Activated CD4-positive, alpha-beta T cell treated with anti-CD3 and anti-CD28 coated beads, Interleukin-2, amount 50 U/mL, for 4 hours (primary cell): ENCODE measurements around the gene MIAT.
"Not testable (repeated sequence)": the region's sequence is repeated elsewhere in the genome, so short reads cannot be mapped to it uniquely, and the experiment has no call there.

ENCODE experiments used
- DNase-seq, 2 experiments: peaks; one replicate each; pipeline ENCODE4 v3.0.0-alpha.2; 2020

The MIAT gene

GRCh38 chr22:26656891-26657851, at the start of gene MIAT:
Gene MIAT, plus strand, starts transcription at chr22:26657588.
- DNase-seq: peak; percentile 55 to 62

- no peak for DNase-seq
Observed at GRCh38 chr22:26608129-26608528, 49.3 kb upstream of the MIAT start.

DNA sequence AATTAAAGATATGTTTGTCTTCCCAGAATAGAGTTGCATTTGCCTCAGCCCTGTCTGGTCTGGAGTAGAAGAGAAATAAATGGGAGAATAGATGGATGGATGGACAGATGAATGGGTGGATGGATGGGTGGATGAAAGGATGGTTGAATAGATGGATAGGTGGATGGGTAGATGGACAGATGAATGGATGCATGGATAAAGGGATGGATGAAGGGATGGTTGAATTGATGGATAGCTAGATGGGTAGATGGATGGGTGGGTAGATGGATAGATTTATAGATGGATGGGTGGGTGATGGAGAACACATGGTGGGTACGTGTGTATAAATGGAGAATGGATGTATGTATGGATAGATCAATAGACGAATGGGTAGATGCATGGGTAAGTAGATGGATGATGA, 48.1 kb upstream of the MIAT start:
- no peak for DNase-seq

- DNase-seq: peak; percentile 12 to 13
Observed at GRCh38 chr22:26610072-26610958, 47.1 kb upstream of the MIAT start.

DNA sequence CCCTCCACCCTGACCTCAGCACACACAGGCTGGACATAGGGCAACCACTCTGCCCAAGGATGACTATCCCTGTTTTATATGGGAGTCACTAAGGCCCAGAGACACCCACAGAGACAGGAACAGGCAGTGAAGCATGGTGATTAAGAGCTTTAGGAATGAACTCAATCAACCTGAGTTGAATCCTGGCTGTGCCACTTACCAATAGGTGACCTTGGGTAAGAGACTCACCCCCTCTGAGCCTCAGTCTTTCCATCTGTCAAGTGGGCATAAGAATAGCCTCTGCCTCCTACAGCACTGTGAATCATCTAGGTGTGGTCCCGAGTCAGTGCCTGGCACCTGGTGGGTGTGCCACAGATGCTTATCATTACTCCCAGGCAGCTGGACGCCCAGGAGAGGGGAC, 46.4 kb upstream of the MIAT start:
- no peak for DNase-seq

DNA sequence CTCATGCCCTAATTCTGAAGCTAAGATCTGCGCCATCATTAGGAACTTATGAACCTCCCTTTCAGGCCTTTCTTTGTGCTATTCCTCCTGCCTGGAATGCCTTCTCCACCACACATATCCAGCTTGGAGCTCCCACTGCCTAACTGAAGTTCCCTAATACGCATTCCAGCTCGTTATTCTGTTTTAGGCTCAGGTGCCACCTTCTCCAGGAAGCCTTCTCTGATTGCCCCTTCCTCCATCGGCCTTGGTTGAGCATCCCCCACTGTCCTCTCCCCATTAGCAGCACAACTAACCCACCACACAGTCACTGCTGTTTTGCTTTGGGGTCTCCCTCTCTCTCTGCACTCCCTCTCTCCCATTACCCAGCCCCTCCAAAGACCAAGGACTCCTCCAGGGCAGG, 44.7 kb upstream of the MIAT start:
- no peak for DNase-seq

- not testable (repeated sequence) for DNase-seq
Observed at GRCh38 chr22:26613753-26614152, 43.6 kb upstream of the MIAT start.

DNA sequence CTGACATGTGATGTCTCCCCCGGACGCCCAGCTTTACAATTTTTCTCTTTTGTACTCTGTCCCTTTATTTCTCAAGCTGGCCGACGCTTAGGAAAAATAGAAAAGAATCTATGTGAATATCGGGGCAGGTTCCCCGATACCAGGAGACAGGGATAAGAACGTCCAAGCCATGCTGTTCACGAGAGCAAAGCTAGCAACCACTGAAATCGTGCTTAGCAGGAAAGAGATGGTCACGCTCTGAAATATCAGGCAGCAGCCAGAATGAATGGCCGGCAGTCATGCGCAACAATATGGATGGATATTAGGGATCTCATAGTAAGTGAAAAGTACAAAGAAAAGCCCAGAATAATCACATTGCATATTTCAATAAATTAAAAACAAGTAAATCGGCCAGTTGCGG, 43.1 kb upstream of the MIAT start:
- no peak for DNase-seq

- no peak for DNase-seq
Observed at GRCh38 chr22:26615149-26615548, 42.2 kb upstream of the MIAT start.

DNA sequence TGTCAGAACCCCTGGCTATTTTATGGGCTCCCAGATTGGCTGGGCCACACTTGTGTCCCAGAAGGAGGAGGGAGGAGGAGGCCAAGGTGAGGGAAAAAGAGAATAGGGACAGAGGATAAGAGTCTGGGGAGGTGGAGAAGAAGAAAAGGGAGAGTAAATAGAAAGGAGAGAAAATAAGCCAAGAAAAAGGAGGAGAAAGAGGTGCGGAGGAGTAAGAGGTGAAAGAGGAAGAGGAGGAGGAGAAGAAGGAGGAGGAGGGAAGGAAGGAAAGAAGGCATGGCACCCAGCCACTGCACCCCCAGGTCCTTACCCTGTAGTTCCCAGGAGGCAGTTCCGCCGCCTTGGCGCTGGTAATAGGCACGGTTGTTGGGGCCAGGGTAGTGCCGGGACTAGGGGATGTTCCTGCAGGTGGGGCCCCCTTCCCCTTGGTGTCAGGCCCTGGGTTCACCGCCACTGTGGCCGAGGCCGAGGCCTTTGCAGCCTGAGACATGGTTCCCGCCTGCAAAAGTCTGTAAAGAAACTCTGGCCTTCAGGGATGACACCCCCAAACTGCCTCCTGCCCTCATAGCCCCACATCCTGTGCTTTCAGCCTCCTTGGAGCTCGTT, 41.5 kb upstream of the MIAT start:
- no peak for DNase-seq

DNA sequence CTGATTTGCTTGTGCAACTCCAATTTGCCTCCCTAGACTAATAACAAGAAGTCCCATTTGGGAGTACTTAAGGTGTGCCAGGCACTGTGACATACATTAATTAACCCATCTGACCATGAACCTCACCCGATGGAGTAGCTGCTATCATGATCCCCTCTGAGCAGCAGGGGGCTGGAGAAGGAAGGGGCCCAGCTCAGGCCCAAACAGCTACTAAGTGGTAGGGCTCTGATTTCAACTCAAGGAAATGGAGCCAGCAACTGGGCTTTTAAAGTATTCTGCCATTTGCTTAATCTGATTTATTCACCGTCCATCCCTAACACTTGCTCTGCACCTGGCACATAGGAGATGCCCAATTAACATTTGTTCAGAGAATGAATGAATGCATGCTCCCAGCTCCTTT, 40.7 kb upstream of the MIAT start:
- DNase-seq: no peak

GRCh38 chr22:26617271-26618199, 39.9 kb upstream of the MIAT start, which contains the start of gene CRYBB1:
Gene CRYBB1, minus strand, starts transcription at chr22:26618027. Its CDS starts 1,708 bp downstream, at chr22:26616319.
- no peak for DNase-seq

- no peak for DNase-seq
Observed at GRCh38 chr22:26618455-26618854, 38.9 kb upstream of the MIAT start.

DNA sequence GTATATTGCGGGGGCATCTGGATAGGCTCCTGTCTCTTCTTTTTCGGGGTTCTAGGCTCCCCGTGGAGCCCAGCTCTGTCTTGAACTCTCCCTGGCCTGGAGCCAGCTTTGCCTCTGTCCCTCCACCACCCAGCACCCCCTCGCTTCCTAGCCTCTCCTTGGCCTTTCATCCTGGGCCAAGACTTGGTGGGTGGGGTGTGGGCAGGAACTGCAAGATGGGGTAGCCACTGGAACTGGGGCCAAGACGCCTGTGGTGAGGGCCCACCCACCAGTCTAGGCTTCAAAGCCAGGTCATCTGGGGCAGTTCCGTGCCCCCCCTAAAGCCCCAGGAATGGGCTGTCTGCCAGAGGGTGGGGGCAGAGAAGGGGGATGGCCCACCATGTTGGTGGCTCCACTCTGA, 37.9 kb upstream of the MIAT start:
- DNase-seq: no peak

- DNase-seq: no peak
Observed at GRCh38 chr22:26620197-26620596, 37.2 kb upstream of the MIAT start.

DNA sequence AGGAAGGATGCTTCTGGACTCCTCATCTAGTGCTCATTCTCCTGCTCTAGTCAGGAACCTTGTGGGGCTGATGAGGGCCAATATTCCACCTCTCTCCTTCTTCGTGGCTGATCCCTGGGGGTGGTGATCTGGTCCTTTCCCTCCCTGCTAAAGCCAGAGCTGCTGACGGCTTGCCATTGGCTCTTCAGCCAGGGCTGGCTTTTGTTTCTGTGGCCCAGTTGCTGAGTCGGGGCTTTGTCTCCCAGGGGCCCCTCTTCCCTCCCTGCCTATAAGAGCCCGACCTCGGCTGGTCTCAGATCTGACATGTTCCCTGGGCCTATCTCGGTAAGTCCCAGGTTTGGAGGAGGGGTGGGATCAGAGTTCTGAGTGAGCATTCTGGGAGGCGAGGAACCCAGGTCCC, 35.7 kb upstream of the MIAT start, which contains the start of gene CRYBA4:
CRYBA4 (plus strand) TSS at position 301 of the 400 bp plus-strand sequence. CDS start 634 bp downstream, outside the sequence.
- no peak for DNase-seq

- DNase-seq: no peak
Observed at GRCh38 chr22:26623984-26624383, 33.4 kb upstream of the MIAT start.

- no peak for DNase-seq
Observed at GRCh38 chr22:26624803-26625202, 32.6 kb upstream of the MIAT start.

- DNase-seq: no peak
Observed at GRCh38 chr22:26629988-26630761, 27.2 kb upstream of the MIAT start.

DNA sequence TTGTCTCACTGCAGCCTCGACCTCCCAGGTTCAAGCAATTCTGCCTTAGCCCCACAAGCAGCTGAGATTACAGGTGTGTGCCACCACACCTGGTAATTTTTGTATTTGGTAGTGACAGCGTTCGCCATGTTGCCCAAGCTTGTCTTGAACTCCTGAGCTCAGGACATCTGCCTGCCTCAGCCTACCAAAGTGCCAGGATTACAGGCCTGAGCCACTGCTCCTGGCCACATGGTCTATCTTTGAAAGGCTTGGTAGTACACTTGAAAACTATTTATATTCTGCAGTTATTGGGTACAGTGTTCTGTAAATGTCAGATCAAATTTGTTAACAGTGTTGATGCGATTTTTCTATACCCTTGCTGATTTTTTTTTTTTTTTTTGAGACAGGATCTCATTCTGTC, 26.1 kb upstream of the MIAT start:
- DNase-seq: no peak
